Measurements from ENCODE around the gene SHISA9.

DNA sequence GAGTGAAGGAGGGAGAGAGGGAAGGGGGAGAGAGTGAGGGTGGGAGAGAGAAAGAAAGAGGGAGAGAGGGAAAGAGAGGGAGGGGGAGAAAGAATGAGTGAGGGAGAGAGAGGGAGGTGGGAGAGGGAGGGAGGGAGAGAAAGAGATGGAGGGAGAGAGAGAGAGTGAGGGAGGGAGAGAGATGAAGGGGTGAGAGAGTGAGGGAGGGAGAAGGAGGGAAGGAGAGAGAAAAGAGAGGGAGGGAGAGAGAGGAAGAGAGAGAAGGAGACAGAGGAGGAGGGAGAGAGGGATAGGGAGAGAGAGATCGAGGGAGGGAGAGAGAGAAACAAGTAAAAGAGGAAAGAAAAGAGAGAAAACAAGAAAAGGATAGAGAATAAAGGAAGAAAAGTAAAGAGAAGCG lies 225.7 kb downstream of the SHISA9 start:
- TF ChIP-seq, protein P1, sequence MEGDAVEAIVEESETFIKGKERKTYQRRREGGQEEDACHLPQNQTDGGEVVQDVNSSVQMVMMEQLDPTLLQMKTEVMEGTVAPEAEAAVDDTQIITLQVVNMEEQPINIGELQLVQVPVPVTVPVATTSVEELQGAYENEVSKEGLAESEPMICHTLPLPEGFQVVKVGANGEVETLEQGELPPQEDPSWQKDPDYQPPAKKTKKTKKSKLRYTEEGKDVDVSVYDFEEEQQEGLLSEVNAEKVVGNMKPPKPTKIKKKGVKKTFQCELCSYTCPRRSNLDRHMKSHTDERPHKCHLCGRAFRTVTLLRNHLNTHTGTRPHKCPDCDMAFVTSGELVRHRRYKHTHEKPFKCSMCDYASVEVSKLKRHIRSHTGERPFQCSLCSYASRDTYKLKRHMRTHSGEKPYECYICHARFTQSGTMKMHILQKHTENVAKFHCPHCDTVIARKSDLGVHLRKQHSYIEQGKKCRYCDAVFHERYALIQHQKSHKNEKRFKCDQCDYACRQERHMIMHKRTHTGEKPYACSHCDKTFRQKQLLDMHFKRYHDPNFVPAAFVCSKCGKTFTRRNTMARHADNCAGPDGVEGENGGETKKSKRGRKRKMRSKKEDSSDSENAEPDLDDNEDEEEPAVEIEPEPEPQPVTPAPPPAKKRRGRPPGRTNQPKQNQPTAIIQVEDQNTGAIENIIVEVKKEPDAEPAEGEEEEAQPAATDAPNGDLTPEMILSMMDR (IDR thresholded peaks at IDR 0.05), result no peak
- TF ChIP-seq POLR2A (IDR thresholded peaks at IDR 0.05), result no peak
- no peak for TF ChIP-seq EP300 (IDR thresholded peaks at IDR 0.05)
